NCI-H187 treated with DMSO at 0.1 percent for 48 hours (cell line): ENCODE data around the gene PSMB5.

ENCODE experiments used
- DNase-seq: peaks from one replicate; lab custom pipeline; 2025; lab: John Stamatoyannopoulos, UW

The PSMB5 gene

DNA sequence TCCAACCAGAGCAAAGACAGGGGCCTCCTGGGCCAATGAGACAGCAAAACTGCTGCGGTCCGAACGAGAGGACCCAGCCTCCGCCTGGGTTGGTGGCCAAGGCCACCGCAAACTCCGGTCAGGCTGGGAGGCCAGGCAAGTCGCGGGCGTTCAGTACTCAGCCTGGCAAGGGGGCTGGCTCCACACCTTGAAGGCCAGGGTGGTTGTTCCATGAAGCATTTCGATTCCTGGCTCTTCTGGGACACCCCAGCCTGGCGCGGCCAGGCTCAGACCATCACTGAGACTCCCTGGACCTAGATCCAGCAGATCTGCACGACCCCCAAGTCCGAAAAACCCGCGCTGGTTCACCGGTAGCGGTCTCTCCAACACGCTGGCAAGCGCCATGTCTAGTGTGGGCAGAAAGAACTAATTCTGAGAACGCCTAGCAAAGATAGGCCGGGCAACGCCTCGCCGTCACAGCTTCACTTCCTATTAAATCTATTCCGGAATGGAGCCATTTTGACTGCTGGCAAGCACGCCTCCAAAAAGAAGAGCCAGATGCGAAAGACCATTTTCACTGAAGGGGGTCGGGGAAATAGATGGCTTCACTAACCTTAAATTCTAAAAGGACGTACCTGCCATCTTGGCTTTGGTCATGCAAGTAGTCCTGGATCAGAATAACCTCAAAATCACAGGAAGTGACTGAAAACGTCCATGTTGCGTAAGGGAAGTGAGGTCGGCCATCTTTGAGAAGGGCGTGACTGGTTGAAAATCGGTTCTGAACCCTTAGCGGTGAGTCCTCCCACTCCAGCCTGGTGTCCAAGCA lies at the start of gene PSMB5:
Gene PSMB5, minus strand, starts transcription at position 403 of the 805 bp plus-strand sequence. Its CDS starts 19 bp downstream, at position 384.
- DNase-seq: no peak

DNA sequence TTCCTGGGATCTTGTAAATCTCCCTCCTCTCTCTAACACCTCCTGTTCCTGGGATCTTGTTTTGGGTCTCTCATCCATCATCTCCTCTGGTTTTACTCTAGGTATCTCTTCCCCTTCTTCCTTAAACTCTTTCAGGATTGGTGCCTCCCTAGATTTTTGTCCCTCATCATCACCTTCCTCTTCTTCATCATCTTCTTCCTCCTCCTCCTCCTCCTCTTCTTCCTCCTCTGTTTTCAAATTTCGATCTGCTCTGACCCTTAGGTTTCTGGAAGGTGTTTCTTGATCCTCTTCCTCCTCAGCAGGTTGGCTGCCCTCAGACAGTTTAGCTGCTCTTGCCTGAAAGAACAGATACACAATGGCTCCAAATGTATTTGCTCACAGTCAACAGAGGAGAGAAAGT lies 45.8 kb upstream of the PSMB5 start:
- no peak for DNase-seq

DNA sequence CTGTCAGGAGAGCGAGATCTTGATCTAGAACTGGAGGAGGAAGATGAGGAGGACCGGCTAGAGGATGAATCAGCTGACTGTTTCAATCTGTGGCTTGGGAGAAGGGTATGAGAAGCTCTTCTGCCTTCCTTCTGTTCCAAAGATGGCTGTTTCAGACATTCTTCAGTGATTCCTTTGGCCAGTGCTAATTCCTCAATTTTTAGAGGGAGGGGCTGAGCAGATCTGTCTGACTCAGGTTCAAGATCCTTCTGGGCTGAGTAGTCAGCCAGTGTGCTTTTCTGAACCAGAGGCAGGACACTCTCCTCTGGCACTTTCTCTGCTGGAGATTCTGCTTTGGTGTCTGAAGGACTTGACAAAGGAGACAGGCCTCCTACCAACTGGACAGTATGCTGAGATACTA lies 45.0 kb upstream of the PSMB5 start:
- DNase-seq: no peak

DNA sequence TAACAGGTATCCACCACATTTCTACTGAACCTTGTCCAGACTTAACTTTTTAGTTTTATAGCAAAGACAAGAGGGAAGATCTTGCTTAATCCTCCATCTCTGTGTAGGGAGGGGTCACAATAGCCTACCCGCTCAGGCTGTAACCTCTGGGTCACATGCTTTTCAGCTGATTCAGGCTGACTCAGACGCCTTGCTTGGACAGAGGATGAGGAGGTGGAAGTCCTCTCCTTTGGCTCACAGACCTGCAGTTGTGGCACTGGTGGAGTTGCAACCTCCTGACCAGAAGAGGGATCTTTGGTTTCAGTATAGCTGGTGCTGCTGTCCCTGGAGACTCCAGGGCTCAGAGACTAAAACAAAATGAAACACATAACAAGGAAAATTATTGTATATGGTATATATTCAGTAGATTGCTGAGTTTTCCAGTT lies 44.0 kb upstream of the PSMB5 start:
- no peak for DNase-seq

DNA sequence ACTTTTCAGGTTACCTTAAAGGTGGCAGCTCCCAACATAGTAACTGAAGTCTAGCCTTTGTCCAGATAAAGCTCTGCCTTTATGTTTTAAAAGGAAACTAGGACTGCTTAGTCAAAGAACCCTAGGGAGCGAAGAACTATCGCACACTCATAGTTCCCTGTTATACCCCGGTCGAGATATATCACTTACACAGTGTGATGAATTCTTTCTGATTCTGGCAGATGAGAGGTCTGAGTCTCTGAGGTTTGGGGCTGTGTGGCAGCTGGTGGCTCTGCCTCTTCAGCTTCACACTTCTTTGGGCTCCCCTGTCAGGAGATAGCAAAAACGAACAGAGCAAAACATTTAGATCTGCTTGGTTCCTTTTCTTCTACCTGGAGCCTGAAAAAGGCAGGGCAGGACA lies 43.3 kb upstream of the PSMB5 start:
- no peak for DNase-seq

DNA sequence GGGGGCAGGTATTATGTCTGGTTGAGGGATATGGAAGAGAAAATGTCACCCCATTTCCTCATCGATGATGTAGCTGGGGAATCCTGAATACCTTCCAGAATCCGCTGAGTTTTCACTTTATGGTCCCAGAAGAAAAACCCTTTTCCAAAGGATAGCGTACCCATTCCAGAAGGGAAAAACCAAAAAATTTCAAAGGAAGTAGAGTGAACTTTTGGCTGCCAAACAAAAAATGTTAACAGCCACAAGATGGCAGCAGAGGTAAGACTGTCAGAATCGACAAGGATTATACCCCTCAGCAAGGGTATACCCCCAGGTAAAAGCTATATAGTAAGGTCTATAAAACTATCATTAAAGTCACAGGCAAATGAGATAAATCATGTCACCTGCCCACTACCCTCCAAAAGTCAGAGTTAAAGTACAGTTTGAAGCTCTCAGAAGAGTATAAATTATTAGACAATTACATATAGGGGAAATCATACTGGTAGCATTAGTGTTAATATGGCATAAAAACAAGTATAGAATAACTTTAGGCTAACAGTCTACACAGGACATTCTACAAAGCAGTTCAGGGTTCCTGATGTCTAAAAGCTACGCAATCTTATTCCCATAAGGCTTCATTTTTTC lies 42.2 kb upstream of the PSMB5 start:
- DNase-seq: no peak

DNA sequence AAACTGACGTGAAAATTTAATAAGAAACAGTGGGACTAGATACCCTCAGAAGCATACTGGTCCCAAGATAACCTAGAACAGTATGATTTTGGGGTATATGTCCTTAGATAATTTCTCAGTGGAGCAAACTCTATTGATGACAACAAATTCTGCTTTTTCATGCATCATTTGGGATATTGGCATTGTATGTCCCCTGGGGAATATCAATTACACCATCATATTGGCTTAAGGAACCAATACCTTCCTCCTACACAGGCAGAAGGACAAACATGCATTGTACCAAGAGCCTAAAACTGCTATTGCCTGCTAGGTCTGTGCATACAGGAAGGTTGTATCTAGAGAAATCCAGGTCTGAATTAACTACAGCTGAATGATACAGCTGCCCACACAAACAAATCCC lies 40.2 kb upstream of the PSMB5 start:
- DNase-seq: no peak

DNA sequence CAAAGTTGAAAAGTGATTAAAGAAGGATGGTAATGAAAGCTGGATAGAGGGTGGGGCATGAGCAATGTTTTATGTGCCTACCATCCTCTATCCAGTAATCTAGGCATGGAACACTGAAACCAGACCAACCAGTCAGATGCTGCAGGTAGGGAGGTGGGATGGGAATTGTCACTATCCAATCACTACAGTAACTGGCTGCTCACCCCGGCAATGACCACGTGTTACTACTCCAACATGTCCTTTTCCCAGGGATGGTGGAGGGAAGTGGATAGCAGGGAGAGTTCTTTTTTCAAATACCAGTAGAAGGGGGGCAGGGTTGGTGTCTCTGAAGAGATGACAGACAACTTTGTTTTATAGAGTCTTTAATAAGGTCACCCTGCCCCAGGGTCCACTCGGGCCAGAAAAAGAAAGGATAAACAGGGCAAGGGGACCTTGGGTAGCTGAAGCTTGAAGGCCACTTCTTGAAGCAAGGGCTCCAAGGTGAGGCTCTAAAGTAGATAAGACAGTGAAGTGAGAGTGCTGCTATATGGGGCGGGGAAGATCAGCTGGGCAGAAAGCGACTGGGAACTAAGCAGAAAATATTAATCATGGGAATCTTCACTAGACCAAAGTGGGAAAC lies 37.3 kb upstream of the PSMB5 start:
- no peak for DNase-seq

DNA sequence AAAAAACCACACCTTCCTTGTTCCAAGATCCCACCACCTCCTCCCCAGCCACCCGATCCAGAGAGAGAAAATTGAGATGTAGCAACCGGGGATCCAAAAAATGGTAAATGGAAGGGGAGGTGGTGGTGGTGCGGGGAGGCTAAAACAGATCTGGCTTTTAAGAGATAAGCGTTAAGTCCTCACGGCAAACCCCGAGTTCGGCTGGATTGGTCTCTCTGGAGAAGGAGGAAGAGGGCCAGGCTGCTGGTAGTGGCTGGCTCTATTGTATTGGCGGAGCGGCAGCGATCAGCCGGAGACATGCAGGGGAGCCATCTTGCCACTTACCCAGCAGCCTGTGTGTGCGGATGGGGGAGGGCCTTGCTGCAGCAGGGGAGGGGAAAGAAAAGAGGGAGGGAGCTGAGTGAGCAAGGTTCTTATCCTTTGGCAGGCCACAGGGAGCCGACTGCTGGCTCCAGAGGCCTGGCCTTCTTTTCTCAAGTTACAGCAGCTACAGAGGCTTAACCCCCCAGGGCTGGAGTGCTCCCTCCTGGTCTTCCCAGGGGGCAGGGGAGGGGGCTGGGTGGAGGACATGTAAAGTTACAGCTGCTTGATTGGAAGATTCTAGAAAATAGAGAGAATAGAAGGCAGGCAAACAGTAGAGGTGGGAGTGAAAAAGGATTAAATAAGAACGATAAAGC lies 36.7 kb upstream of the PSMB5 start:
- DNase-seq: no peak

DNA sequence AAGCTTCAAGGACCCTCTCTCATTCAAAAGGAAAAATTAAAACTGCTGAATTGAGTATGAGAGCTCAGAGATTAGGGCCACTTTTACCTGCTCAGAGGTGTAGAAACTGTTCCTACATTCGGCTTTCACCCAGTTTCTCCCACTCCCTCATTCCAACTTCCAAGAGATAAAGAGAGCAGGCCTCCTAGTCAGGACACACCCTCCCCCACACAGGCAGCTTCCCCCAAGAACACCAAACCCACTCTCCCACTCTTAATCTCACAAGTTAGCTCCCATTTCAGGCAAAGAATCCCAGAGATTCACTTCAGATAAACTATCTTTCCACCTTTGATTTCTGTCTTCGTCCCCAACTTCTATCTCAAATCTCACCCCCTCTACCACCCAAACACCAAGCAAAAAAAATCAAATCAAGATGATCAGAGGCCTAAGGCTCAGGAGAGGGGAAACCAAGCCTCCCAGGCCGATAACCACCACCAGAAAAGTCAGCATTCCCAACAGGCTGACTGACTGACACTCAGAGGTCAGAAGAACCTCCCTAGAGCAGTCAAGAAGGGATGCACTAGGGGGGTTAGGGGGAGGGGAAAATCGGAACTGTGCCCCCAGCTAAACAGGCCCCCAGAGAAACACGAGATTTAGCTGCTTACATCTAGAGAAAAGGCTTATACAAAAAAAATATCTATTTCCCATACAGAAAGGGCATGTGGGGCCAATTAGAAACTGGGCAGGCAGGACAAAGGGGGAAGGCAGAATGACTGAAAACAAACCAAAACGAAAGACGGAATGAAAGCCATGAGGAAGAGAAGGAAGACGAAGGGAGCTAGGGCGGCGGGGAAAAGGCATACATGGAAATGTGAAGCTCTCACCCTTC lies 35.8 kb upstream of the PSMB5 start:
- no peak for DNase-seq

DNA sequence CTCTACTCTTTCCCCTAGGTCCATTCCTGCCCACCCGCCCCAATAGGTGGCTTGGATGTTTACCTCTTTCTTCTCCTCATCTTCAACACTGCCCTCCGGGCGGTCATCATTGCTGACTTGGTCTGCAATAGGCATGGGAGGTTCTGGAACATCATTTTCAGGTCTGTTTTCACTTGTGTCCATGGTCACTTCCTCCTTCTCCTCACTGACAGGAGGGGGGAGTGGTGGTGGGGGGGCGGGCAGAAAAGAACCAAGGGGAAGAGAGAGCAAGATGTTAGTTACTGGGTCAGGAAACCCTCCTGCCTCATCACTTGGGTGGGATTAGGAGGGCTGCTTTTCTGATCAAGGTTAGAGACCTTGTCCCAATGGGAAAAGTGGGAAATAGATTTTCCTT lies 34.7 kb upstream of the PSMB5 start:
- no peak for DNase-seq

DNA sequence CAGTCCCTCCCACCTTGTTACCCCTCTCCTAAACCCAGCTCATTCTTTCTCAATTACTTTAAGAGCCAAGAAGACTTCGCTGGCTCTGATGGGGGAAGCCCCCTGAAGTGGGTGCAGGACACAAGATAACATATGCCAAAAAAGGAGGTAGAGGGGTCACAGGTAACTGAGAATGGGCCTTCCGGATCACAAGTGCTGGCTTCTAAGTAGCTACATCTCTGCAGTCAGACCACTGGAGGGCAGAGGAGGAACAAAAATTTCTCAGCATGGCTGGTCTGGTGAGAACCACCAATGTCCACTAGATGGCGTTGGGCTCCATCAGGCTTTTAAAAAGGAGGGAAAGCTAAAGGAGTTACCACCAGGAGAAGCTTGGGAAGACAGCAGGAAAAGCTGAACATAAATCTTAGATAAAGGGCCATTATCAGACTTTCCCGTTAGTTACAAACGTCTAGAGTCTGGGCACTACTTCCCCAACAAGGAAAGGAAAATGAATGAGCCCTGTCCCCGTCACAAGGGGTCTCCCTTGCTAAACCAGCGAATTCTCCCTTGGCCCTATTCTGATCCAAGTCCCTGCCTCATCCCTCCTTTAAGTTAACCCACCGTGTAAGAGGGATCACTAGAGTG lies 34.2 kb upstream of the PSMB5 start:
- no peak for DNase-seq

DNA sequence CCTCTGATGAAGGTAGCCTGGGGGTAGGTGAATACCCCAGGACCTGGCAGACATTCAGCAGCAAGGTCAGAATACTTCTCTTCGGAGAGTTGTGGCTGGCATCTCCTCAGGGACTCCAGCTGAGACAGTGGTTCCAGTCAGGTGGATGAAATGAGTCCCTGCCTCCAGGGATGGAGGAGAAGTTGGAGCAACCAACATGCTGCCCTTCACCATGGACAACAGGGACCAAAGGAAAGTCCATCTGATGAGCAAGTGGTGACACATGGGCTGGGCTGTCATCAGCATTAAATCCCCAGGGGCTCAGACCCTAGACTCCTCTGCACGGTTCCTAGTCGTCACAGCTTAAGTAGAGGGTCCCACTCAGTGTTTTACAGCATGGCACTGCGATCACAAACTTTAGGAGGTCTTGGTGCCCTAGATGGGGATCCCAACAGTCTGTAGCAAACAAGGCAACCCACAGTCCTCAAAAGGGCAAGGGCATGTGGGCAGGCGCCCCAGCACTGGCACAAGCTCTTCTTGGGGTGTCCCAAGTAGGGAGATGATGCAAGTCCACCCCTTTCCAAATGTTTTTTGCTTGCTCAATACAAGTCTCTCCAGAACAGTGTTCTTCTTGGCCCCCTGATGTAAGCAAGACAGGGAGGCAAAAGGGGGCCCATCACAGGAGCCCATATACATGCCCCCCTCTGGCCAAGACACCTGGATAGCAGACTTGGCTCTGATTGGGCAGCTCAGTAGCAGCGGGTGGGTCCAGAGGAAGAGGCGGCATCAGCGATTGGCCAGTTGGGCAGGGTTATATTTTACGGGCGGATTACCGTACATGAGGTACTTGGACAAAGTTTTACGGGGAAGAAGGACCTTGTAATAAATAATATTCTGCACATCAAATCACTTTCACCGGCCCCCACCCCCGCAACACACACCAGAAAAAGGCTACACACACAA lies 33.4 kb upstream of the PSMB5 start:
- no peak for DNase-seq

DNA sequence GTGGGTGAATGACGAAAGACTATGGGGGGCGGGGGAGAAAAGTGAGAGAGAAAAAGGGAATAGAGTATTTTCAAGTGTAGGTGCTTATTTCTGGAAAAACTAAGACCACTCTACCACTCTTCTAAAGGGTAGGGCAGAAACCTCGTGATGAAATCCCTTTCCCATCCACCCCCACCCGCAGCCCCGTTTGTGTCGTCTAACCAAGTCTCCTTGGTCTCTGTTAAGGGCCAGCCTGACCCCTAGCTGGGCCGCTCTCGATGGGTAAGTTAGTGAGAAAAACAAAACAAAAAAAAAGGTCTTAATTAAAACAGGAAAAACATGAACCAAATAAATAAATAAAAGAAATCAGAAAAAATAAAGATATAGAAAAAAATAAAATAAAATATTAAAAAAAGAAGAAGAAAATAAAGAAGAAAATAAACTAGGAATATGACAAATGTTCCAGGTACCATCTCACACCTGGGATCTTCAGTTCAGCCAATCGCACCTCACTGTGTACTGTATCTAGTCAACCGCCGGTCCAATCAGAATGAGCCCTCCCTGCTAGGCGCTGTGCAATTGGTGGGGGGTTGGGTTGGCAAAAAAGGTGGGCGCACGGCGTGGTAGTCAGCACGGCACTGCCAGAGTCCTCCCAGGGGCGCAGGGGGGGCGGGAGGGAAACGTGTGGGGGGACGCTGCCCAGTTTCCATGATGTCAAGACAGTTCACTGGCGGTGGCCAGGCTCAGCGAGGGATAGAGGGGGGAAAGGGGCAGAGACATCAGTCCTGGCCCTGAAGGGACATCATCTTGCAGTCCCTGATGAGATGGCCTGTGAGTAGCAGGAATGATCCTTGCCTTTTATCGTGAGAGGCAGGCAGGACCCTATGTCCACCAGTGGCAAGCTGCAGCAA lies 32.4 kb upstream of the PSMB5 start:
- DNase-seq: no peak

DNA sequence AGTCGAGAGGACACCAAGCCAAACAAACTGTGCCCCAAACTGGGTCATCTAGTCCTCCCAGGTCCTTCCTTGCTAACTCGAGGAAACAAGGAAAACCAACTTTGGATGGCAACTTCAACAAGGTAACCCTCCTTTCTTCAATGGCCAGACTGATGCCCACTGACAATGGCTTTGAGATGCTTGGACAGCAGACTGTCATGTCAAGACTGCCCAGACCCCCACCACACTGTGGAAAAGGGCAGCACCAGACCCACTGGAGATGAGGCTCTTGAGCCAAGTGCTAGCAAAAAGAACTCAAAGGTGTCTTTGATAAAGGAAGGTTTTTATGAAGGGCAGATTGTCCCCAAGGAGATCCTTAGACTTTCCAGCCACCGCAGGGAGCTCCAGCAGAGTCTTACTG lies 31.7 kb upstream of the PSMB5 start:
- DNase-seq: no peak

DNA sequence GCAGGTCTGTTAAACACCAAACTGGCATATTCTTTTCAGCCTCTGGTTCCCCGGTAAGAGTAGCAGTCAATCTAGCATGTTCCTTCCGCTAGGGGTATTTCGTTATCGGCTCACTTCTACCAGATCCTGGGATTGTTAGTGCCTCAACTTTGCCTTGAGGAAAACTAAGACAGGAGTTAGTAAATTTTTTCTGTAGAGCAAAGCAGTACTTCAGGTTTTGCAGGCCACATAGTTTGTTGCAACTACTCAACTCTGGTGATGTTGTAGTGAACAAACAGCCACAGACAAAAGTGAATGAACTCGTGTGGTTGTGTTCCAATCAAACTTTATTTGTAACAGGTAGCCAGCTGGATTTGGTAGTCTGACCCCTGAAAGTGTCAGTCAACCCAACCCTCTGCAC lies 28.9 kb upstream of the PSMB5 start:
- no peak for DNase-seq

DNA sequence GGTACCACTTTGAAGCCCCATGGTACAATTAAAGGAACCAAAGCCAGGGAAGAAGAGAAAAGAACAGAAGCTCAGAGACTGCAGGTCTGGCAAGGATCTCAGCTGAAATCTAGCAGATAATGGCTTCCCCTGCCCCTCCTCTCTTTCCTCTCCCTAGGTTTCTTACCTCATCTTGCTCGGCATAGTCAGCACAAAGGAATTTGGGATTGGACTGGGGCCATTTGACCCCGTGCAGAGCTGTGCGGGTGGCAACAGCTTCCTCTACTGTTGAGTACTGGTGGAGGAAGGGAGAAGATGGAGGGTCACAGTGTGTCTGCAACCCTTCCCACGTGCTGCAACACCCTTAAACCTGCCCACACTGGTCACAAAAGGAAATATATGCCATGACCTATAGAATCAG lies 27.3 kb upstream of the PSMB5 start:
- DNase-seq: no peak

DNA sequence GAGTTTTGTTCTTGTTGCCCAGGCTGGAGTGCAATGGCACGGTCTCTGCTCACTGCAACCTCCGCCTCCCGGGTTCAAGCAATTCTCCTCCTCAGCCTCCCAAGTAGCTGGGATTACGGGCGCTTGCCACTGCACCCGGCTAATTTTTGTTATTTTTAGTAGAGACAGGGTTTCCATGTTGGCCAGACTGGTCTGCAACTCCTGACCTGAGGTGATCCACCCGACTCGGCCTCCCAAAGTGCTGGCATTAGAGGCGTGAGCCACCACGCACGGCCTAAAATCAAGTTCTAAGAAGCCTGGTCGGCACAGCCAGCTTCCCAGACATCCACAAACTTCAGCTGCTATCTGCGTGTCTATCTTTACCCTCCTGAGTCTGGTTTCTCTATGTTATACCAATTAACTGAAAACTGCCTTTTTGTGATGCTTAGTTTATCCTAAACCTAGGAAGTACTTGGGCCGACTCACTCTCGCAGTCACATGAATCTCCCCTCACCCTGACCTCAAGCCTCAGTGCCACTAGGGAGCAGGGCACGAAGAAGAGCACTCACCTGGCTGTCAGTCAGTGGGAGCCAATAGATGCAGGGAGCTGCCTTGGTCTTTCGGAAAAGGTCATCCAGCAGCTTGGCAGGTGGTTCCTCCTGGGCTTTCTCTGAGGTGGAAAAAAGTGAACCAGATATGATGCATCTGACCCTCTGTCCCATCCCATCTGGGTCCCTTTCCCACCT lies 26.0 kb upstream of the PSMB5 start:
- DNase-seq: no peak
